Parathyroid adenoma (tissue), 2 donors: ENCODE measurements around the gene SEMA6B.
A peak's percentile ranks its signal among the peaks of the same experiment; 100 is the strongest.

ENCODE experiments used
- H2AFZ ChIP-seq: fragments of 300-600 bp; sonication (generic); one replicate; pipeline ENCODE4 v1.7.0; 2017; ENCODE audit warnings: antibody characterized with exemption, mild to moderate bottlenecking
- H3K27ac ChIP-seq: fragments of 300-600 bp; sonication (generic); one replicate; pipeline ENCODE4 v1.7.0; 2017
- H3K27me3 ChIP-seq: fragments of 300-600 bp; sonication (generic); one replicate; pipeline ENCODE4 v1.7.0; 2017; ENCODE audit warnings: low read length; ENCODE audit not compliant: control insufficient read depth, insufficient read depth
- H3K36me3 ChIP-seq: fragments of 300-600 bp; sonication (generic); one replicate; pipeline ENCODE4 v1.7.0; 2017; ENCODE audit warnings: low read length; ENCODE audit not compliant: control insufficient read depth, insufficient read depth
- H3K4me1 ChIP-seq: fragments of 300-600 bp; sonication (generic); one replicate; pipeline ENCODE4 v1.7.0; 2017; ENCODE audit warnings: control low read depth
- H3K4me2 ChIP-seq: fragments of 300-600 bp; sonication (generic); one replicate; pipeline ENCODE4 v1.7.0; 2017; ENCODE audit warnings: low read length
- H3K4me3 ChIP-seq: fragments of 300-600 bp; sonication (generic); one replicate; pipeline ENCODE4 v1.7.0; 2017; ENCODE audit warnings: low read depth, low read length
- H3K79me2 ChIP-seq: fragments of 300-600 bp; sonication (generic); one replicate; pipeline ENCODE4 v1.7.0; 2017; ENCODE audit warnings: control low read depth
- H3K9ac ChIP-seq: fragments of 300-600 bp; sonication (generic); one replicate; pipeline ENCODE4 v1.7.0; 2017; ENCODE audit warnings: mild to moderate bottlenecking
- H3K9me3 ChIP-seq: fragments of 300-600 bp; sonication (generic); one replicate; pipeline ENCODE4 v1.7.0; 2017; ENCODE audit warnings: low read length; ENCODE audit not compliant: control insufficient read depth
- CTCF ChIP-seq: fragments of 300-600 bp; sonication (generic); IDR thresholded peaks from one replicate; pipeline ENCODE4 v1.7.0; 2017; ENCODE audit warnings: antibody characterized with exemption, mild to moderate bottlenecking
- donor health status: primary hyperparathyroidism.

The SEMA6B gene

GRCh38 chr19:4559569-4559968 lies at the start of gene SEMA6B:
SEMA6B (minus strand) TSS chr19:4559684; CDS start chr19:4558457, 1,227 bp downstream.
- H2AFZ ChIP-seq, result no peak within 1 kb of the TSS
- TF ChIP-seq CTCF, result no peak
- H3K4me2 ChIP-seq, result no peak within 1 kb of the TSS
- no peaks in the 10 kb centered on the region for H3K79me2 ChIP-seq
- H3K27ac ChIP-seq, result peak within 1 kb of the TSS; percentile 34
- no peaks in the 10 kb centered on the region for H3K36me3 ChIP-seq
- no peaks in the 10 kb centered on the region for H3K27me3 ChIP-seq
- H3K9ac ChIP-seq, result no peak within 1 kb of the TSS
- H3K4me3 ChIP-seq, result peak within 1 kb of the TSS; percentile 29
- H3K4me1 ChIP-seq, result no peaks in the 10 kb centered on the region
- H3K9me3 ChIP-seq, result no peaks in the 10 kb centered on the region

GRCh38 chr19:4606921-4607678 lies 47.6 kb upstream of the SEMA6B start:
- Histone ChIP-seq H3K9me3 (no peaks in the 10 kb centered on the region), H3K4me2 (peak overlapping the region; percentile 22), H2AFZ (peak overlapping the region; percentile 56), H3K4me3 (no peak overlapping the region), H3K79me2 (no peaks in the 10 kb centered on the region), H3K9ac (no peak overlapping the region), H3K4me1 (peaks cover 3% of the 10 kb centered on the region), H3K27ac (no peak overlapping the region), H3K36me3 (no peaks in the 10 kb centered on the region), H3K27me3 (no peaks in the 10 kb centered on the region)
- TF ChIP-seq CTCF, result no peak

GRCh38 chr19:4606181-4606580 lies 46.7 kb upstream of the SEMA6B start:
- H3K4me1 ChIP-seq, result peaks cover 3% of the 10 kb centered on the region
- no peak overlapping the region for H3K4me3 ChIP-seq
- H3K9ac ChIP-seq, result no peak overlapping the region
- no peak overlapping the region for H3K27ac ChIP-seq
- no peak overlapping the region for H3K4me2 ChIP-seq
- no peaks in the 10 kb centered on the region for H3K79me2 ChIP-seq
- H3K9me3 ChIP-seq, result no peaks in the 10 kb centered on the region
- H3K36me3 ChIP-seq, result no peaks in the 10 kb centered on the region
- H3K27me3 ChIP-seq, result no peaks in the 10 kb centered on the region
- no peak for TF ChIP-seq CTCF
- no peak overlapping the region for H2AFZ ChIP-seq

GRCh38 chr19:4604912-4605311 lies 45.4 kb upstream of the SEMA6B start:
- Histone ChIP-seq H3K9me3 (no peaks in the 10 kb centered on the region), H3K4me1 (peaks cover 3% of the 10 kb centered on the region), H2AFZ (no peak overlapping the region), H3K36me3 (no peaks in the 10 kb centered on the region), H3K4me2 (no peak overlapping the region), H3K4me3 (no peak overlapping the region), H3K79me2 (no peaks in the 10 kb centered on the region), H3K27ac (no peak overlapping the region), H3K27me3 (no peaks in the 10 kb centered on the region), H3K9ac (no peak overlapping the region)
- no peak for TF ChIP-seq CTCF

- Histone ChIP-seq H3K79me2 (no peaks in the 10 kb centered on the region), H3K9ac (no peak overlapping the region), H3K4me2 (no peak overlapping the region), H3K4me1 (peaks cover 3% of the 10 kb centered on the region), H3K9me3 (no peaks in the 10 kb centered on the region), H3K4me3 (no peak overlapping the region), H3K27me3 (no peaks in the 10 kb centered on the region), H3K27ac (no peak overlapping the region), H3K36me3 (no peaks in the 10 kb centered on the region), H2AFZ (no peak overlapping the region)
- no peak for TF ChIP-seq CTCF
Measured at GRCh38 chr19:4602915-4603314, 43.4 kb upstream of the SEMA6B start.
